KBM-7 (cell line): ENCODE results near the gene OPA3.

Source experiments
- DNase-seq: peaks from one replicate; pipeline ENCODE4 v3.0.0-alpha.2; 2015
- in situ Hi-C: fragments of 300-500 bp; cut with MboI; formaldehyde crosslinking; loops from 2 replicates; pipeline ENCODE4 v1.14.3; 2020; ENCODE audit warnings: low sequenced_read_pairs, low pct_unique_long_range_greater_than_20kb, mixed read lengths

The OPA3 gene

GRCh38 chr19:45571457-45572220 lies 13.0 kb downstream of the OPA3 start:
- no peak for DNase-seq
- in situ Hi-C loops = no loop called here

- in situ Hi-C loops = no loop called here
- DNase-seq = peak; percentile 54
Observed at GRCh38 chr19:45569619-45570421, 14.8 kb downstream of the OPA3 start.

DNA sequence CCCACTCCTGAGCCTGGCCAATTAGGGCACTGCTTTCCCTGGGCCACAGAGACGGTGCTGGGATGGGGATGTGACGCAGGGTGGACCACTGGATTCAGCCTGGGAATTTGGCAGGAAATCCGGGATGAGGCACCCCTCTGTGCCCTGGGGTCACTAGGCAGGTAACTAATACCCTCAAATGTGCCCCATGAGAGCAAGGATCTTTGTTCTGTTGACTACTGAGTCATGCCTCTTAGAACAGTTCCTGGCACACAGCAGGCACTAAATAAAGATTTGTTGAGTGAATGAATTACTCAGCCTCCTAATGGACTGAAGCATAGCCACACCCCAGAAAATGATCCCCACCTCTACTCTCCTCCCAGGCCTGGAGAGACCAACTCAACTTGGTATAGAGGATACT lies 15.9 kb downstream of the OPA3 start:
- in situ Hi-C loops = no loop called here

DNA sequence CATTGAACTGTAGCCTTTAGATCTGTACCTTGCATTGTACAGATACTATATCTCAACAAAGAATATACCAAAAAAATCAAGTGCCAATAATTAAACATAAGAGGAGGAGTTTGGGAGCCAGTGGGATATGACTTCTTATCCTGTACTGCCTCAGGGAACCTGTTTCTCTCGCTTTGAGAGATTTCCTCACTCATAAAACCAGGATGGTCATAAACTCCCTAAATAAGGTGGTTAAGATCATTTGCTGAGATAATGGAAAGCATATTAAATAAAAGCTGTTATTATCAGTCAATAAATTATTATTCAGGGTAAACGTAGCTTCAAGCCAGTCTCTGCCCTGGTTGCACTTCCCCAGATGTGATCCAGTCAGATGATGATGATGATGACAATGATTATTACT lies 17.0 kb downstream of the OPA3 start:
- DNase-seq = no peak
- in situ Hi-C loops = no loop called here

More for the DNA sequence above, 15.9 kb downstream of the OPA3 start:
- no peak for DNase-seq

DNA sequence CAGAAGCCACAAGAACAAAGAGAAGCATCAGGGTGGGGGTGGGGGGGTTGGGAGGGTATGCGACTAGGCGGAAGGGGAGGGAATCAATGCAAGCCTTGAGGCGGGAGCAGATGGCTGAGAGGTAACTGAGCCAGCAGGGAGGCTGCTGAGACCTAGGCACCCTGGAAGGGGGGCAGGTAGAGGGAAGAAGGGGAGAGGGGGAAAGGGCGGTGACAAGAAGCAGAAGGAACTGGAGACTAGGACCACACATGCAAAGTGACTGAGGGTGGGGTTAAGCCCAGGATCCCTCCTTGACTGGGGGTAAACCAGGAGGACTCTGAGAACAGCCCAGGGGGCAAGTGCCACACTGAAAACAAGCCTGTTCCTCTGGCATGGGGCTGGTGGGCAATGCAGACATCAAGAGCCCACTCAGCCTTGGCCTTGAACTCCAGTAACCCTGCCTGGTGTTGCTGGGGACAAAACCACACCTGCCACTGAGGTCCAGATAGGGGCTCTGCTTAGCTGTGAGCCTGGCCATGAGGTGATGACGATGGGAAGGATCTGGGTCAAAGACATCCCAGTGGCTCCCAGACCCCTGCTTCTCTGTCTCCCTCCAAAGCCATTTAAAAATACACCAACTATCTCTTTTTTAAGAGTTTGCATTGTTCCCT lies 20.3 kb downstream of the OPA3 start:
- in situ Hi-C loops = no loop called here
- DNase-seq = no peak

DNA sequence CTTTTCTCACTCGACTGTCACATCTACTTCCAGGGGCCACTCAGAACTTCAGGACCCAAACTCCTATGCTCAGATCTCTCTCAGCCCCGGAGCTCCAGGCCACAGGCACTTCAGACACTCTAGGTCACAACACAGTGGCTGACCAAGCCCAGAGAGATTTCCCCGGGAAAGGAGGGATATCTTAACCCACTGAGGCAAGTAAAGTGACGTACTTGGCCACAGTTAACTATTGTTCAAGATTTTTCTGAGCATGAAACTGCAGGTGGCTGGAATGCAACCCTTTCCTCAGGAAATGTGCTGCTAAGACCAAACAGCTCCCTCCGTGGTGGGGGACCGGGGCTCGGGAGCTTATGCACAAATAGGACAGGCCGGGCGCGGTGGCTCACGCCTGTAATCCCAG lies 23.9 kb downstream of the OPA3 start:
- in situ Hi-C loops = no loop called here
- no peak for DNase-seq

DNA sequence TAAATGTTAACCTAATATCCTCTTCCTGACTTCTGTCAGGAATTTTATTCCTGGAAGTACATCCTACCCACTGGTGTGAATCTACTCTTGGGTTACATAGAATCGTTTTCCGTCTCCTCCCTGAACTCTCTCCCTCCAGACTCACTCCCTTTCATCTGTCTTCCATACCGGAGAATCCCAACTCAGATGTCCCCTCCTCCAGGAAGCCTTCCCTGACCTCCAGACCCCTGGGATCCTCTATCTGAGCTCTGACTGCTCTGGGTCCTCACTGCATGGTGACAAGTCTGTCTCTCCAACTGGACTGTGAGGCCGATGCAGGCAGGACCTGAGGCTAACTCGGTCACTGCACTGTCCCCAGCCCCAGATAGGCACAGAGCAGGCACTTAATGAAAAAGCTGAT lies 24.6 kb downstream of the OPA3 start:
- in situ Hi-C loops = no loop called here

DNA sequence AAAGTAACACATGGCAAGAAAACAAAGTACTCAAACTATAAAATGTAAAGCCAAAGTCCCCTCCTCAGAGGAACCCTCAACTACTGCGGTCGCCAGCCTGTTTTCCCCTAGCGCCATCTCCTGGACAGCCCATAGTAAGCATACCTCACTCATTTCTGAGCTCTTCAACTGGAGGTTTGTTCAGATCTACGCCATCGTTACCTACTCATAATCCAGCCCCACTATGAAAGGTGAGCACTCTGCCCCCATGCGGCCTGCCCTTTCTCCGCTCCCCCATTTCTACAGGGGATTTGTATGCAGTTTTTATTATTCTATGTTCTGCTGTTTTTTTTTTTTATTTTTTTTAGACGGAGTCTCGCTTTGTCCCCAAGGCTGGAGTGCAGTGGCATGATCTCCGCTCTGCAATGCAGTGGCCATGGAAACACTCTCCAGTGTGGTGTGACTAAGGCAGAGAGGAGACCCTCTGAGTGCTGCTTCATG lies 26.2 kb downstream of the OPA3 start:
- peak; percentile 85 for DNase-seq
- in situ Hi-C loops = no loop called here

More for the DNA sequence above, 24.6 kb downstream of the OPA3 start:
- DNase-seq = no peak

DNA sequence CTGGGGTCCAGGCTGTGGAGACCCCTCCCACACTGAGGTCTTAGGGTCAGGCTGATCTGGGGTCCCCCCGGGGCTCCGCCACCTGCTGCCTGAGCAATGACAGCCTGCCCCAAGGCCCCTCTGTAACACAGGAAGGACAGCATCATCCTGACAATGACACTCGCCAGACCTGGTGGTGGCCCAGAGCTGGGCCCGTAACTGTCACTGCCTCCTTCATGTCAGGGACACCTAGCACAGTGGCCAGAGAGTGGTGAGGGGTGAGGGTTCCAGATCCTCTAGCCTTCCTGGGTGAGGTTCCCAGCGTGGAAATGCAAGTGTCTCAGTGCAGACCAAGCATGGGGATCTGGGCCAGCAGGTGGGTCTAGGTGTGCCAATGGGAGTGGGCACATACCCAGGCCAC lies 27.8 kb downstream of the OPA3 start:
- no peak for DNase-seq
- in situ Hi-C loops = no loop called here

DNA sequence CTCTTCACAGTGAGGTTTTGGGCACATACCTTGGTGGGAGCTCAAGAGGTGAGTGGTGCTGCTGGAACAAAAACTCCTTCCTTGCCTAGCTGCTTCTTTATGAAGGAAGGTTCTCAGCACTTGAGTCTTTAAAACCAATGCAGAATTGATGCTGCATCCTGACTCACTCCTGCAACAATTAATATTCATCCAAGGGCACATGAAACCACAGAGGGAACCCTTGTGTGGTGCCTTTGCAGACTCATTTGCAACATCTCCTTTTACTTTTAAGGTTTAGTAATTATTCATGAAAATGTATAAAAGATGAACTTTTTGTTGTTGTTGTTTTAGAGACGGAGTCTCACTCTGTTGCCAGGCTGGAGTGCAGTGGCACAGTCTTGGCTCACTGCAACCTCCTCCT lies 30.1 kb downstream of the OPA3 start:
- DNase-seq = no peak
- in situ Hi-C loops = no loop called here

GRCh38 chr19:45553464-45553863 lies 31.1 kb downstream of the OPA3 start:
- in situ Hi-C loops = no loop called here
- DNase-seq = no peak

GRCh38 chr19:45547965-45548609 lies 36.5 kb downstream of the OPA3 start:
- DNase-seq = no peak
- in situ Hi-C loops = no loop called here

- in situ Hi-C loops = no loop called here
- DNase-seq = no peak
Observed at GRCh38 chr19:45547211-45547770, 37.3 kb downstream of the OPA3 start.

DNA sequence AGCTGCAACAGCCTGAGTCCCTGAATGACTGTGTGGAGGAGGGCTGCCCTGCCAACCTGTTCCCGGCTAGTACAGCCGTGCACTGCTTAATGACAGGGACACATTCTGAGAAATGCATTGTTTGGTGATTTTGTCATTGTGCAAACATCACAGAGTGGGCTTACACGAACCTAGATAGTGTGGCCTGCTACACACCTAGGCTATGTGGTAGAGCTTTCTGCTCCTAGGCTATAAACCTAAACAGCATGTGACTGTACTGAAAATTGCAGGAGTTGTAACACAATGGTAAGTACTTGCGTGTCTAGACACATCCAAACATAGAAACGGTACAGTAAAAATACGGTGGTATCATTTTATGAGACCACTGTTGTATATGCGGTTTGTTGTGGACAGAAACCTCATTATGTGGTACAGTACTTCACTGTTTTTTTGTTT lies 42.4 kb downstream of the OPA3 start:
- DNase-seq = peak; percentile 24
- in situ Hi-C loops = no loop called here

DNA sequence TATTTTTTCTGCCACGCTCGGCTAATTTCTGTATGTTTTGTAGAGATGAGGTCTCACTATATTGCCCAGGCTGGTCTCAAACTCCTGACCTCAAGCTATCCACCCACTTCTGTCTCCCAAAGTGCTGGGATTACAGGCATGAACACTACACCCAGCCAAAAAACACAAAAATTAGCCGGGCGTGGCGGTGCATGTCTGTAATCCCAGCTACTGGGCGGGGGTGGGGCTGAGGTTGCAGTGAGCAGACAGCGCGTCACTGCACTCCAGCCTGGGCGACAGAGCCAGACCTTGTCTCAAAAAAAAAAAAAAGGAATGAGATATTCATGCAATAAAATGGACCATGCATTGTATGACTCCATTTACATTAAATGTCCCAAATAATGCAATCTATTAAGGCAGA lies 45.1 kb downstream of the OPA3 start:
- in situ Hi-C loops = no loop called here
- DNase-seq = no peak

DNA sequence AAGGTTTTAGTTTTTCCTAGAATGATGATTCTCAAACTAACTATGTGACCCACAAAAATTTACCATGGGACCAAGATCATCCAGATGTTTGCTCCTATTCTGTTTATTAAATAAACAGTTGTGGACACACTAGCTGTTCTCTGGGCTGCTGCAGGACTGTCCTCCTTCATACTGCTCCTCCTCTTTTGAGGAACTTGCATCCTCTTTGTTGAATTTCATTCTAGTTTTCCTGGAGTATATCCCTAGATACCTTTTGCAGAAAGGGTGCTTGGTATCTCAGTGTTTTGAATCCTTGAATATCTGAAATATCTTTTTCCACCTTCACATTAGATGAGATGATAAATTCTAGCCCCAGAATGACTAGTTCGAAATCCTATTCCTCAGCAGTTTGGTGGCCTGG lies 53.3 kb downstream of the OPA3 start:
- no peak for DNase-seq
- in situ Hi-C loops = no loop called here

GRCh38 chr19:45529420-45529785 lies 55.2 kb downstream of the OPA3 start:
- no peak for DNase-seq
- in situ Hi-C loops = no loop called here

GRCh38 chr19:45528744-45529419 lies 55.7 kb downstream of the OPA3 start:
- in situ Hi-C loops = no loop called here

More at GRCh38 chr19:45528744-45529419, 55.7 kb downstream of the OPA3 start:
- no peak for DNase-seq
